HEK293 (cell line): Measurements from ENCODE around the gene CTNNA2.

Experiments
- BCL11A ChIP-seq: fragments of 450-650 bp; formaldehyde crosslinking; IDR thresholded peaks from 2 replicates; pipeline ENCODE4 v1.5.1; 2016; ENCODE audit warnings: low read depth, missing biosample characterization, missing genetic modification characterization
- REPIN1 ChIP-seq: fragments of 450-650 bp; formaldehyde crosslinking; IDR thresholded peaks from 2 replicates; pipeline ENCODE4 v1.5.1; 2017; ENCODE audit warnings: missing biosample characterization, missing genetic modification characterization, low read depth
- SALL2 ChIP-seq: fragments of 450-650 bp; formaldehyde crosslinking; IDR thresholded peaks from 2 replicates; pipeline ENCODE4 v1.5.0; 2017; ENCODE audit warnings: missing biosample characterization, mild to moderate bottlenecking, missing genetic modification characterization, borderline replicate concordance
- YY2 ChIP-seq: fragments of 450-650 bp; formaldehyde crosslinking; IDR thresholded peaks from 2 replicates; pipeline ENCODE4 v1.5.1; 2016; ENCODE audit warnings: missing biosample characterization, missing genetic modification characterization
- ZBTB48 ChIP-seq: fragments of 450-650 bp; formaldehyde crosslinking; IDR thresholded peaks from 2 replicates; pipeline ENCODE4 v1.5.1; 2016; ENCODE audit warnings: missing biosample characterization, missing genetic modification characterization
- ZNF114 ChIP-seq: fragments of 450-650 bp; formaldehyde crosslinking; IDR thresholded peaks from 2 replicates; pipeline ENCODE4 v1.5.0; 2017; ENCODE audit warnings: missing biosample characterization, missing genetic modification characterization
- ZNF175 ChIP-seq: fragments of 450-650 bp; formaldehyde crosslinking; IDR thresholded peaks from 2 replicates; pipeline ENCODE4 v1.5.1; 2016; ENCODE audit warnings: missing biosample characterization, missing genetic modification characterization
- ZNF274 ChIP-seq, 2 experiments: fragments of 200-500 bp in 1 of 2; fragments of 450-650 bp in 1 of 2; sonication (Bioruptor generic) in 1 of 2; formaldehyde crosslinking in 1 of 2; IDR thresholded peaks; 2 replicates each; pipeline versions ENCODE4 v1.5.1 to v1.6.1; 2014 to 2016; ENCODE audit warnings: borderline replicate concordance in 1 of 2, inconsistent platforms in 1 of 2, low read length in 1 of 2, missing biosample characterization in 1 of 2, missing genetic modification characterization in 1 of 2
- ZNF660 ChIP-seq: fragments of 450-650 bp; IDR thresholded peaks from 2 replicates; pipeline ENCODE4 v1.5.1; 2018; ENCODE audit warnings: missing biosample characterization, mild to moderate bottlenecking, missing genetic modification characterization
- ZNF843 ChIP-seq: fragments of 450-650 bp; formaldehyde crosslinking; IDR thresholded peaks from 2 replicates; pipeline ENCODE4 v1.5.1; 2016; ENCODE audit warnings: missing biosample characterization, missing genetic modification characterization
- TF ChIP-seq, protein P1 (sequence below): fragments of 450-650 bp; formaldehyde crosslinking; IDR thresholded peaks from 2 replicates; pipeline ENCODE4 v1.5.1; 2016; ENCODE audit warnings: missing biosample characterization, missing genetic modification characterization

DNA sequence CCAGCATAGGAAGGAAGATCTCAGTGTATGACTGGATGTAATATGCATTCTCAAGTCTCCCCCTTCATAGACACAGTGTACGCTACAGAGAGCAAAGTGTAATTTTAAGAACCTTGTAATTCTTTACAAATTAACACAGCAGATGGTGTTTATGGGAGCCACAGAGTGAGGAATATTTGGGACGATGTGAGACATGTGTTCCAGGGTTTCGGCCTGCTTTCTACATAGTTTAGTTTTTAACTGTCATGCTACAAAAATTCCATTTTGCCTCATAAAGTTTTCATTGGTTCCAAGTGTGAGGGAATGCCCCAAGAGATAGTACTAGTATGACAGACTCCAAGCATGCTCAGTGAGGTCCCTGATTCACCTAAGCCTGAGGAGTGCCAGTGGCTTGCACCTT is 867.9 kb downstream of the CTNNA2 start:
- no peak for TF ChIP-seq ZNF175 (tag by site-specific recombination)
- TF ChIP-seq SALL2 (tag by site-specific recombination) = no peak
- TF ChIP-seq, protein P1, sequence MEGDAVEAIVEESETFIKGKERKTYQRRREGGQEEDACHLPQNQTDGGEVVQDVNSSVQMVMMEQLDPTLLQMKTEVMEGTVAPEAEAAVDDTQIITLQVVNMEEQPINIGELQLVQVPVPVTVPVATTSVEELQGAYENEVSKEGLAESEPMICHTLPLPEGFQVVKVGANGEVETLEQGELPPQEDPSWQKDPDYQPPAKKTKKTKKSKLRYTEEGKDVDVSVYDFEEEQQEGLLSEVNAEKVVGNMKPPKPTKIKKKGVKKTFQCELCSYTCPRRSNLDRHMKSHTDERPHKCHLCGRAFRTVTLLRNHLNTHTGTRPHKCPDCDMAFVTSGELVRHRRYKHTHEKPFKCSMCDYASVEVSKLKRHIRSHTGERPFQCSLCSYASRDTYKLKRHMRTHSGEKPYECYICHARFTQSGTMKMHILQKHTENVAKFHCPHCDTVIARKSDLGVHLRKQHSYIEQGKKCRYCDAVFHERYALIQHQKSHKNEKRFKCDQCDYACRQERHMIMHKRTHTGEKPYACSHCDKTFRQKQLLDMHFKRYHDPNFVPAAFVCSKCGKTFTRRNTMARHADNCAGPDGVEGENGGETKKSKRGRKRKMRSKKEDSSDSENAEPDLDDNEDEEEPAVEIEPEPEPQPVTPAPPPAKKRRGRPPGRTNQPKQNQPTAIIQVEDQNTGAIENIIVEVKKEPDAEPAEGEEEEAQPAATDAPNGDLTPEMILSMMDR (tag by site-specific recombination) = no peak
- TF ChIP-seq ZNF274 (IDR thresholded peaks at IDR 0.05; ENCODE audit: low read length) = no peak
- no peak for TF ChIP-seq ZNF274 (tag by site-specific recombination; IDR thresholded peaks at IDR 0.05; ENCODE audit: borderline replicate concordance)
- TF ChIP-seq ZBTB48 (tag by site-specific recombination) = no peak
- TF ChIP-seq ZNF843 = no peak
- no peak for TF ChIP-seq YY2 (tag by site-specific recombination)
- TF ChIP-seq REPIN1 (tag by site-specific recombination) = no peak
- no peak for TF ChIP-seq ZNF660
- TF ChIP-seq BCL11A (tag by site-specific recombination) = no peak
- no peak for TF ChIP-seq ZNF114 (tag by site-specific recombination)
